Loucy (cell line): ENCODE results near the gene CTRL.

Experiments
- H2AFZ ChIP-seq: fragments of 200-600 bp; sonication (generic); 2 replicates; pipeline ENCODE4 v1.6.0; 2016; ENCODE audit warnings: antibody characterized with exemption, mild to moderate bottlenecking, low read length, moderate library complexity
- H3F3A ChIP-seq: fragments of 200-600 bp; 2 replicates; pipeline ENCODE4 v1.6.0; 2016; ENCODE audit warnings: antibody characterized with exemption, low read depth, mild to moderate bottlenecking
- H3K27me3 ChIP-seq: fragments of 200-600 bp; sonication (generic); 2 replicates; pipeline ENCODE4 v1.6.1; 2014; ENCODE audit warnings: low read length, mild to moderate bottlenecking; ENCODE audit not compliant: insufficient read depth, poor library complexity, severe bottlenecking
- H3K36me3 ChIP-seq: fragments of 200-600 bp; sonication (generic); 2 replicates; pipeline ENCODE4 v1.6.1; 2016; ENCODE audit warnings: low read length; ENCODE audit not compliant: insufficient read depth
- H3K4me1 ChIP-seq: fragments of 200-600 bp; sonication (generic); 2 replicates; pipeline ENCODE4 v1.5.1; 2014; ENCODE audit warnings: low read length, mild to moderate bottlenecking; ENCODE audit not compliant: insufficient read depth, poor library complexity, severe bottlenecking
- H3K4me2 ChIP-seq: fragments of 200-600 bp; sonication (generic); 2 replicates; pipeline ENCODE4 v1.6.0; 2014; ENCODE audit warnings: antibody characterized with exemption, low read length, low read depth, mild to moderate bottlenecking; ENCODE audit not compliant: poor library complexity, severe bottlenecking
- H3K4me3 ChIP-seq: fragments of 200-600 bp; sonication (generic); 2 replicates; pipeline ENCODE4 v1.5.1; 2014; ENCODE audit warnings: low read length, mild to moderate bottlenecking, mixed read lengths; ENCODE audit not compliant: poor library complexity, severe bottlenecking
- H3K79me2 ChIP-seq: fragments of 200-600 bp; sonication (generic); 2 replicates; pipeline ENCODE4 v1.6.1; 2014; ENCODE audit warnings: low read length; ENCODE audit not compliant: insufficient read depth
- H3K9ac ChIP-seq: fragments of 200-600 bp; sonication (generic); 2 replicates; pipeline ENCODE4 v1.6.0; 2014; ENCODE audit warnings: mild to moderate bottlenecking, low read depth, low read length, moderate library complexity; ENCODE audit not compliant: poor library complexity, severe bottlenecking
- H3K9me2 ChIP-seq: fragments of 200-600 bp; sonication (generic); replicated peaks from 2 replicates; pipeline ENCODE4 v1.6.1; 2016; ENCODE audit warnings: low read depth, low read length, mixed read lengths
- H3K9me3 ChIP-seq: fragments of 200-600 bp; sonication (generic); 2 replicates; pipeline ENCODE4 v1.6.1; 2014; ENCODE audit warnings: mild to moderate bottlenecking, antibody characterized with exemption, low read length, low read depth; ENCODE audit not compliant: insufficient read depth
- H4K20me1 ChIP-seq: fragments of 200-600 bp; sonication (generic); 2 replicates; pipeline ENCODE4 v1.6.0; 2014; ENCODE audit warnings: antibody characterized with exemption, low read length, mild to moderate bottlenecking; ENCODE audit not compliant: insufficient read depth, poor library complexity, severe bottlenecking
- CTCF ChIP-seq: fragments of 200-600 bp; sonication (generic); conservative IDR thresholded peaks from 2 replicates; pipeline ENCODE4 v1.5.1; 2014; ENCODE audit warnings: mild to moderate bottlenecking, antibody characterized with exemption, low read length
- EZH2phosphoT487 ChIP-seq: fragments of 200-600 bp; IDR thresholded peaks from 2 replicates; pipeline ENCODE4 v1.6.1; 2018; ENCODE audit warnings: antibody characterized with exemption, mild to moderate bottlenecking, moderate library complexity, borderline replicate concordance

CTRL gene

GRCh38 chr16:67922221-67922620, 9.4 kb downstream of the CTRL start:
- H3K4me2 ChIP-seq = no peak overlapping the region
- peaks cover 3% of the 10 kb centered on the region for H3K4me1 ChIP-seq
- H3K9me3 ChIP-seq = no peaks in the 10 kb centered on the region
- H3K4me3 ChIP-seq = no peak overlapping the region
- no peaks in the 10 kb centered on the region for H4K20me1 ChIP-seq
- no peaks in the 10 kb centered on the region for H3K27me3 ChIP-seq
- TF ChIP-seq CTCF (no peak), EZH2phosphoT487 (no peak)
- no peak overlapping the region for H3K9ac ChIP-seq
- no peaks in the 10 kb centered on the region for H3F3A ChIP-seq
- no peaks in the 10 kb centered on the region for H3K79me2 ChIP-seq
- no peak overlapping the region for H2AFZ ChIP-seq
- no peaks in the 10 kb centered on the region for H3K9me2 ChIP-seq
- H3K36me3 ChIP-seq = peaks cover under 1% of the 10 kb centered on the region; the same call in 1 of the 2 replicates

GRCh38 chr16:67919622-67920221, 11.9 kb downstream of the CTRL start:
- Histone ChIP-seq H3K9me2 (no peaks in the 10 kb centered on the region), H3K79me2 (no peaks in the 10 kb centered on the region), H3K4me2 (no peak overlapping the region), H3K36me3 (no peaks in the 10 kb centered on the region), H3K4me1 (no peaks in the 10 kb centered on the region), H3K9ac (no peak overlapping the region), H3K27me3 (no peaks in the 10 kb centered on the region), H2AFZ (no peak overlapping the region), H3K4me3 (no peak overlapping the region), H4K20me1 (no peaks in the 10 kb centered on the region), H3F3A (no peaks in the 10 kb centered on the region), H3K9me3 (no peaks in the 10 kb centered on the region)
- TF ChIP-seq CTCF = peak; percentile 37; the same call in 1 of the 2 replicates
- TF ChIP-seq EZH2phosphoT487 = no peak

- Histone ChIP-seq H3K36me3 (no peaks in the 10 kb centered on the region), H4K20me1 (no peaks in the 10 kb centered on the region), H3K9ac (no peak overlapping the region), H3K27me3 (no peaks in the 10 kb centered on the region), H3K79me2 (no peaks in the 10 kb centered on the region), H2AFZ (no peak overlapping the region), H3F3A (no peaks in the 10 kb centered on the region), H3K9me3 (no peaks in the 10 kb centered on the region), H3K4me2 (no peak overlapping the region), H3K4me1 (no peaks in the 10 kb centered on the region), H3K4me3 (no peak overlapping the region), H3K9me2 (no peaks in the 10 kb centered on the region)
- TF ChIP-seq CTCF = no peak
Measured at GRCh38 chr16:67917852-67918236, 13.8 kb downstream of the CTRL start.
